H1 (cell line): ENCODE measurements around the gene HEBP1.

Source experiments
- BRCA1 ChIP-seq: IDR thresholded peaks from 2 replicates; pipeline ENCODE4 v1.6.1; 2012; ENCODE audit warnings: low read depth, low read length, improper control_type of control experiment
- EZH2 ChIP-seq: fragments of 200-600 bp; sonication (generic); IDR thresholded peaks from 2 replicates; pipeline ENCODE4 v1.7.1; 2012; ENCODE audit warnings: low read depth, mild to moderate bottlenecking, moderate library complexity, low read length, inconsistent platforms; ENCODE audit not compliant: severe bottlenecking
- POLR2A ChIP-seq, 2 experiments: IDR thresholded peaks; 1 replicate in 1 of 2; 2 replicates in 1 of 2; pipeline ENCODE4 v1.6.1; 2011; ENCODE audit warnings: low read depth in 2 of 2, low read length in 2 of 2, mild to moderate bottlenecking in 2 of 2; ENCODE audit errors: control extremely low read depth in 1 of 2
- RXRA ChIP-seq: IDR thresholded peaks from 2 replicates; pipeline ENCODE4 v1.6.1; 2011; ENCODE audit warnings: low read depth, mild to moderate bottlenecking, low read length, moderate library complexity; ENCODE audit not compliant: insufficient read depth
- TF ChIP-seq, protein P1 (sequence below), 3 experiments: IDR thresholded peaks; 1 replicate in 2 of 3; 2 replicates in 1 of 3; pipeline versions ENCODE4 v1.5.1 to v1.6.1; 2011; ENCODE audit warnings: low read length in 3 of 3, mild to moderate bottlenecking in 3 of 3, inconsistent platforms in 2 of 3, low read depth in 1 of 3, moderate library complexity in 1 of 3; ENCODE audit not compliant: insufficient read depth in 1 of 3; ENCODE audit errors: control extremely low read depth in 1 of 3

GRCh38 chr12:12998248-12998647 lies 1.8 kb downstream of the HEBP1 start:
- TF ChIP-seq BRCA1 (no peak), RXRA (no peak), EZH2 (no peak), POLR2A (IDR thresholded peaks at IDR 0.05; ENCODE audit: control extremely low read depth in 1 of 2, low read depth in 2 of 2, low read length in 2 of 2) (no peak)
- TF ChIP-seq, protein P1, sequence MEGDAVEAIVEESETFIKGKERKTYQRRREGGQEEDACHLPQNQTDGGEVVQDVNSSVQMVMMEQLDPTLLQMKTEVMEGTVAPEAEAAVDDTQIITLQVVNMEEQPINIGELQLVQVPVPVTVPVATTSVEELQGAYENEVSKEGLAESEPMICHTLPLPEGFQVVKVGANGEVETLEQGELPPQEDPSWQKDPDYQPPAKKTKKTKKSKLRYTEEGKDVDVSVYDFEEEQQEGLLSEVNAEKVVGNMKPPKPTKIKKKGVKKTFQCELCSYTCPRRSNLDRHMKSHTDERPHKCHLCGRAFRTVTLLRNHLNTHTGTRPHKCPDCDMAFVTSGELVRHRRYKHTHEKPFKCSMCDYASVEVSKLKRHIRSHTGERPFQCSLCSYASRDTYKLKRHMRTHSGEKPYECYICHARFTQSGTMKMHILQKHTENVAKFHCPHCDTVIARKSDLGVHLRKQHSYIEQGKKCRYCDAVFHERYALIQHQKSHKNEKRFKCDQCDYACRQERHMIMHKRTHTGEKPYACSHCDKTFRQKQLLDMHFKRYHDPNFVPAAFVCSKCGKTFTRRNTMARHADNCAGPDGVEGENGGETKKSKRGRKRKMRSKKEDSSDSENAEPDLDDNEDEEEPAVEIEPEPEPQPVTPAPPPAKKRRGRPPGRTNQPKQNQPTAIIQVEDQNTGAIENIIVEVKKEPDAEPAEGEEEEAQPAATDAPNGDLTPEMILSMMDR (IDR thresholded peaks at IDR 0.05; ENCODE audit: control extremely low read depth in 1 of 3, insufficient read depth in 1 of 3, low read depth in 1 of 3, low read length in 3 of 3) = no peak
